ENCODE results near the gene RGS19. TPM values are rescaled to one million over a fixed set of nuclear protein-coding genes. Genes with fewer than 3 reads are reported as not detected.

RGS19 gene
- total RNA-seq, 1 experiment from 2014 or later: 32.0 TPM

DNA sequence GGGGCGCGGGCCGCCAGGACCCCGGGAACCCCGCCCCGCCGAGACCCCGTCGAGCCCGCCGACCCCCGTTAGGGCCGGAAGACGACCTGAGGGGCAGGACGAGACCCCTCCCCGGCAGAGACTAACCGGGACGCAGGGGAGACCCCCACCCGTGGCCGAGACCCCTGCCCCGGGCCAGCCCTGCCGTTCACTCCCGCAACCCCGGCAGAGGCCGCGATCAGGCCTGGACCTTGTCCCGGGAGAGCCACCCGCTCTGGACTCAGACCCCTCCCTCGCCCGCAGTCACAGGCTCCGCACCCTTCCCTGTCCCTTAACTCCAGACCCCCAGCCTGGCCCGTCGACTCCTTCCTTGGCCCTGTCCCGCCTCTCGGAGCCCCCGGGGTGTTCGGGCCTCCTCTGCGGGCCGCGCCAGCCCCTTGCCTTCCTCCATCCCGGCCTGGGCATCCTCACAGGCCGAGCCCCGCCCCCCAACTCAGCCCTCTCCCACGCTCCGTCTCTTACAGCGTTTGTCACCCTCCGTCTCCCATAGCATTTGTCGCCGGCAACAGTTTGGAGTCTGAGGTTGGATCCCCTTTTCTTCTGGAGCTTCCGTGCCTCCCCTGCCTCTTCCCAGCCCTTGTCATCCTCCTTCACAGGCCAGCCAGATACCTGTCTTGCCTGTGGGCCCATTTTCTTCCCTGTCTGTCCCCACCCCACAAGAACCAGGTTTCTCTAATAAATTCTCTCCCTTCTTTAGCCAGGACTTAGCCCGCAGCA lies 15.8 kb downstream of the RGS19 start:
- TSS peak; percentile 86 for BruUV-seq (replicated peaks)

DNA sequence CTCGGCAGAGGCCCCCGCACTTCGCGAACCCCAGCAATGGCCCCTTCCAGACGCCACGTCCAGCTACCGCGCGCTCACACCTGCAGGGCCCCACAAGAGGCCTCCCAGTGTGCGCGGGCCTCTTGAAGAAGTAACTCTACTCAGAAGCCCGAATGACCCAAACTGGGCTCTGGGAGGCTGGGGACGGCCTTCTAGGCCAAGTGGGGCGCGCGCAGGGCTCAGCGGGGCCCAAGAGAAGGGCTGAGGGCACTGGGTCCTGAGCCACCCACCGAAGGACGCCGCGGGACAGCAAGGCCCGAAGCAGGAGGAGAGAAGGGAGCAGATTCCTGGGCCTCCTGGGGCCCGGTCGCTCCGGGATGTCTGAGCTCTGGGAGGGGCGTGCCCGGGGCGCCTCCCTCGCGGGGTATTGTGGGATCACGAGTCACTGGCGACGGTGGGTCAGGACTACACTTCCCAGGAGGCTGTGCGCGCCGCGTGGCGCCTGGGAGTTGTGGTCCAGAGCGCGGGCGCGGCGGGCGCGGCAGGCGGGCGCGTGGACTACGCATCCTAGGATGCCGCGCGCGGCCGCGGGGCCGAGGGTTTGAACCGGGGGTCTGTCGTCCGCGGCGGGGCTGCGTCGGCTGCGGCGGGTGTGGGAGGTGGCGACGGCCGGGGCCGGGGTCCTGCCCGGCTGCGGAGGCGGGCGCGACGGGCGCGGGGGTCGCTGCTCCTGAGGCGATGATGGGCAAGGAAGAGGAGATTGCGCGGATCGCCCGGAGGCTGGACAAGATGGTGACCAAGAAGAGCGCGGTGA lies 16.5 kb downstream of the RGS19 start, which contains the start of gene TCEA2:
TCEA2 (plus strand) TSS at position 603 of the 793 bp plus-strand sequence; CDS start at position 718, 115 bp downstream.
- peak; percentile 86 for TF ChIP-seq POLR2AphosphoS5 (IDR thresholded peaks at IDR 0.05; ENCODE audit: low read depth, low read length)
- peak; percentile 59; the same call in 1 of the 2 replicates for TF ChIP-seq TCF7L2 (IDR thresholded peaks at IDR 0.05; ENCODE audit: low read depth, low read length)
- TF ChIP-seq SIN3A (IDR thresholded peaks at IDR 0.05; ENCODE audit: borderline replicate concordance, insufficient read depth, low read depth, low read length): peak; percentile 81; the same call in 1 of the 2 replicates
- TF ChIP-seq, protein P1, sequence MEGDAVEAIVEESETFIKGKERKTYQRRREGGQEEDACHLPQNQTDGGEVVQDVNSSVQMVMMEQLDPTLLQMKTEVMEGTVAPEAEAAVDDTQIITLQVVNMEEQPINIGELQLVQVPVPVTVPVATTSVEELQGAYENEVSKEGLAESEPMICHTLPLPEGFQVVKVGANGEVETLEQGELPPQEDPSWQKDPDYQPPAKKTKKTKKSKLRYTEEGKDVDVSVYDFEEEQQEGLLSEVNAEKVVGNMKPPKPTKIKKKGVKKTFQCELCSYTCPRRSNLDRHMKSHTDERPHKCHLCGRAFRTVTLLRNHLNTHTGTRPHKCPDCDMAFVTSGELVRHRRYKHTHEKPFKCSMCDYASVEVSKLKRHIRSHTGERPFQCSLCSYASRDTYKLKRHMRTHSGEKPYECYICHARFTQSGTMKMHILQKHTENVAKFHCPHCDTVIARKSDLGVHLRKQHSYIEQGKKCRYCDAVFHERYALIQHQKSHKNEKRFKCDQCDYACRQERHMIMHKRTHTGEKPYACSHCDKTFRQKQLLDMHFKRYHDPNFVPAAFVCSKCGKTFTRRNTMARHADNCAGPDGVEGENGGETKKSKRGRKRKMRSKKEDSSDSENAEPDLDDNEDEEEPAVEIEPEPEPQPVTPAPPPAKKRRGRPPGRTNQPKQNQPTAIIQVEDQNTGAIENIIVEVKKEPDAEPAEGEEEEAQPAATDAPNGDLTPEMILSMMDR (IDR thresholded peaks at IDR 0.05): no peak
- TF ChIP-seq, protein P2, sequence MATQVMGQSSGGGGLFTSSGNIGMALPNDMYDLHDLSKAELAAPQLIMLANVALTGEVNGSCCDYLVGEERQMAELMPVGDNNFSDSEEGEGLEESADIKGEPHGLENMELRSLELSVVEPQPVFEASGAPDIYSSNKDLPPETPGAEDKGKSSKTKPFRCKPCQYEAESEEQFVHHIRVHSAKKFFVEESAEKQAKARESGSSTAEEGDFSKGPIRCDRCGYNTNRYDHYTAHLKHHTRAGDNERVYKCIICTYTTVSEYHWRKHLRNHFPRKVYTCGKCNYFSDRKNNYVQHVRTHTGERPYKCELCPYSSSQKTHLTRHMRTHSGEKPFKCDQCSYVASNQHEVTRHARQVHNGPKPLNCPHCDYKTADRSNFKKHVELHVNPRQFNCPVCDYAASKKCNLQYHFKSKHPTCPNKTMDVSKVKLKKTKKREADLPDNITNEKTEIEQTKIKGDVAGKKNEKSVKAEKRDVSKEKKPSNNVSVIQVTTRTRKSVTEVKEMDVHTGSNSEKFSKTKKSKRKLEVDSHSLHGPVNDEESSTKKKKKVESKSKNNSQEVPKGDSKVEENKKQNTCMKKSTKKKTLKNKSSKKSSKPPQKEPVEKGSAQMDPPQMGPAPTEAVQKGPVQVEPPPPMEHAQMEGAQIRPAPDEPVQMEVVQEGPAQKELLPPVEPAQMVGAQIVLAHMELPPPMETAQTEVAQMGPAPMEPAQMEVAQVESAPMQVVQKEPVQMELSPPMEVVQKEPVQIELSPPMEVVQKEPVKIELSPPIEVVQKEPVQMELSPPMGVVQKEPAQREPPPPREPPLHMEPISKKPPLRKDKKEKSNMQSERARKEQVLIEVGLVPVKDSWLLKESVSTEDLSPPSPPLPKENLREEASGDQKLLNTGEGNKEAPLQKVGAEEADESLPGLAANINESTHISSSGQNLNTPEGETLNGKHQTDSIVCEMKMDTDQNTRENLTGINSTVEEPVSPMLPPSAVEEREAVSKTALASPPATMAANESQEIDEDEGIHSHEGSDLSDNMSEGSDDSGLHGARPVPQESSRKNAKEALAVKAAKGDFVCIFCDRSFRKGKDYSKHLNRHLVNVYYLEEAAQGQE (IDR thresholded peaks at IDR 0.05; ENCODE audit: insufficient read depth in 1 of 2, low read depth in 2 of 2, low read length in 1 of 2): 0 out of 4 replicates have a peak, but pooled peaks of 1 of the 2 experiments have one; percentile 58
- intact Hi-C loops (cut with micrococcal nuclease; ENCODE audit: unreplicated experiment): no loop called here
- peaks cover 35% of the 10 kb centered on the region for H3K4me1 ChIP-seq (ENCODE audit: control insufficient read depth, insufficient read depth, low read length)
- ATAC-seq: peak; percentile 94
- H3K27ac ChIP-seq (ENCODE audit: low read length): peak within 1 kb of the TSS; percentile 90
- CTCF ChIA-PET: interaction anchor here (1.0 kb wide), 2 partner anchors 21 to 24 kb away, joined by 3 to 4 read pairs; no protein-coding TSS in a partner anchor
- DNase-seq (ENCODE audit: low read depth, low spot score): peak; percentile 75
- H3K4me3 ChIP-seq (ENCODE audit: low read depth in 2 of 2, low read length in 2 of 2): peak within 1 kb of the TSS; percentile 67 to 72
- H3K9me3 ChIP-seq (ENCODE audit: control insufficient read depth, insufficient read depth, low read depth, low read length): no peaks in the 10 kb centered on the region
- no peaks in the 10 kb centered on the region for H3K27me3 ChIP-seq (ENCODE audit: control insufficient read depth, insufficient read depth, low read length)
- BruUV-seq (replicated peaks): no TSS peak
- no peaks in the 10 kb centered on the region for H3K36me3 ChIP-seq (ENCODE audit: control insufficient read depth, insufficient read depth, low read length)
- in situ Hi-C loops (cut with HindIII; ENCODE audit: low pct_unique_long_range_greater_than_20kb, low sequenced_read_pairs): no loop called here
- POLR2A ChIA-PET: interaction anchor here (0.6 kb wide), 1 partner anchor 142 kb away, joined by 5 read pairs; no protein-coding TSS in a partner anchor

More for the DNA sequence above, 15.8 kb downstream of the RGS19 start:
- in situ Hi-C loops (cut with HindIII; ENCODE audit: low pct_unique_long_range_greater_than_20kb, low sequenced_read_pairs) (no loop called here), intact Hi-C loops (cut with micrococcal nuclease; ENCODE audit: unreplicated experiment) (no loop called here)
- Histone ChIP-seq H3K36me3 (ENCODE audit: control insufficient read depth, insufficient read depth, low read length) (no peaks in the 10 kb centered on the region), H3K4me1 (ENCODE audit: control insufficient read depth, insufficient read depth, low read length) (peaks cover 30% of the 10 kb centered on the region), H3K4me3 (ENCODE audit: low read depth in 2 of 2, low read length in 2 of 2) (peak overlapping the region; percentile 67 to 72), H3K9me3 (ENCODE audit: control insufficient read depth, insufficient read depth, low read depth, low read length) (no peaks in the 10 kb centered on the region), H3K27me3 (ENCODE audit: control insufficient read depth, insufficient read depth, low read length) (no peaks in the 10 kb centered on the region), H3K27ac (ENCODE audit: low read length) (peak overlapping the region; percentile 74)
- DNase-seq (ENCODE audit: low read depth, low spot score) (no peak), ATAC-seq (peak; percentile 15; the same call in 1 of the 2 replicates)
- ChIA-PET POLR2A (interaction anchor here (0.6 kb wide), 1 partner anchor 143 kb away, joined by 5 read pairs; no protein-coding TSS in a partner anchor), CTCF (interaction anchor here (1.0 kb wide), 2 partner anchors 20 to 25 kb away, joined by 3 to 4 read pairs; no protein-coding TSS in a partner anchor)
- TF ChIP-seq, protein P1 (IDR thresholded peaks at IDR 0.05): no peak
- TF ChIP-seq POLR2AphosphoS5 (IDR thresholded peaks at IDR 0.05; ENCODE audit: low read depth, low read length) (no peak; the same call in 1 of the 2 replicates), TCF7L2 (IDR thresholded peaks at IDR 0.05; ENCODE audit: low read depth, low read length) (no peak), SIN3A (IDR thresholded peaks at IDR 0.05; ENCODE audit: borderline replicate concordance, insufficient read depth, low read depth, low read length) (no peak)
- TF ChIP-seq, protein P2 (IDR thresholded peaks at IDR 0.05; ENCODE audit: insufficient read depth in 1 of 2, low read depth in 2 of 2, low read length in 1 of 2): no peak

Measured in Panc1 (cell line).